NCI-H524 (cell line): ENCODE data around the gene RLIM.
"Not testable (repeated sequence)": the region's sequence is repeated elsewhere in the genome, so short reads cannot be mapped to it uniquely, and the experiment has no call there.

Experiments
- DNase-seq, 2 experiments: peaks; one replicate each; lab custom pipeline; 2025; lab: John Stamatoyannopoulos, UW

RLIM gene, protein sequence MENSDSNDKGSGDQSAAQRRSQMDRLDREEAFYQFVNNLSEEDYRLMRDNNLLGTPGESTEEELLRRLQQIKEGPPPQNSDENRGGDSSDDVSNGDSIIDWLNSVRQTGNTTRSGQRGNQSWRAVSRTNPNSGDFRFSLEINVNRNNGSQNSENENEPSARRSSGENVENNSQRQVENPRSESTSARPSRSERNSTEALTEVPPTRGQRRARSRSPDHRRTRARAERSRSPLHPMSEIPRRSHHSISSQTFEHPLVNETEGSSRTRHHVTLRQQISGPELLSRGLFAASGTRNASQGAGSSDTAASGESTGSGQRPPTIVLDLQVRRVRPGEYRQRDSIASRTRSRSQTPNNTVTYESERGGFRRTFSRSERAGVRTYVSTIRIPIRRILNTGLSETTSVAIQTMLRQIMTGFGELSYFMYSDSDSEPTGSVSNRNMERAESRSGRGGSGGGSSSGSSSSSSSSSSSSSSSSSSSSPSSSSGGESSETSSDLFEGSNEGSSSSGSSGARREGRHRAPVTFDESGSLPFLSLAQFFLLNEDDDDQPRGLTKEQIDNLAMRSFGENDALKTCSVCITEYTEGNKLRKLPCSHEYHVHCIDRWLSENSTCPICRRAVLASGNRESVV

GRCh38 chrX:74614093-74614909 is at the start of gene RLIM:
RLIM (minus strand) TSS chrX:74614624; CDS start chrX:74595977, 18,647 bp downstream.
- peak; percentile 96 to 97 for DNase-seq

GRCh38 chrX:74656079-74656745 is 41.8 kb upstream of the RLIM start:
- no peak for DNase-seq

- DNase-seq = not testable (repeated sequence)
Observed at GRCh38 chrX:74654953-74655352, 40.5 kb upstream of the RLIM start.

GRCh38 chrX:74636749-74637314 is 22.4 kb upstream of the RLIM start:
- no peak for DNase-seq

GRCh38 chrX:74613370-74614092 is 893 bp downstream of the RLIM start:
- DNase-seq = peak in 1 of 2 experiments; percentile 38

DNA sequence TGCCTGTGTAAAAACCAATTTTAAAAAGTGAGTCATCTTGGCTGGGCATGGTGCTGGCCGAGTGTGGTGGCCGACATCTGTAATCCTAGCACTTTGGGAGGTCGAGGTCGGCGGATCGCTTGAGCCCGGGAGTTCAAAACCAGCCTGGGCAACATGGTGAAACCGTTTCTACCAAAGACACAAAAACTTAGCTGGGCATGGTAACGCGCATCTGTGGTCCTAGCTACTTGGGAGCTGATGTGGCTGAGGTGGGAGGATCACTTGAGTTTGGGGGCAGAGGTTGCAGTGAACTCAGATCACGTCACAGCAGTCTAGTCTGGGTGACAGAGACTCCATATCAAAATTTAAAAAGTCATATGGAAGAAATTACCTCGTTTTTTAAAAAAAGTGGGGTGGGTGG is 7.6 kb downstream of the RLIM start:
- no peak for DNase-seq

- no peak for DNase-seq
Observed at GRCh38 chrX:74606342-74606741, 8.1 kb downstream of the RLIM start.

- no peak for DNase-seq
Observed at GRCh38 chrX:74603040-74603439, 11.4 kb downstream of the RLIM start.

DNA sequence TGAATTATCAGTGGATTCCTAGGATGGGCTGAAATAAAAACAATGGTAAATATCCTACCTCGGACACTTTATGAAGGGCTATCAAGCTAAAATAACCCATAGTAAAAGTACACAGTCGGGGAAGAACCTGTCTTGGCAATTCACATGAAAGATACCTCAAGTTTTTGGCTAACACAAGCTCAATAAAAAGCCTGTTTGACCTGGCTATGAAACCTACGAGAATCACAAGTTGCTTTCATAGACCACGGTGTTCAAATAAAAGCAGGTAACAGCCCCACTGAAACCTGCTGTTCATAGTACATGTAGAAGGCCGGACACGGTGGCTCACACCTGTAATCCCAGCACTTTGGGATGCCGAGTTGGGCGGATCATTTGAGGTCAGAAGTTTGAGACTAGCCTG is 12.3 kb downstream of the RLIM start:
- DNase-seq = no peak

GRCh38 chrX:74593593-74593992 is 20.8 kb downstream of the RLIM start:
- no peak for DNase-seq

DNA sequence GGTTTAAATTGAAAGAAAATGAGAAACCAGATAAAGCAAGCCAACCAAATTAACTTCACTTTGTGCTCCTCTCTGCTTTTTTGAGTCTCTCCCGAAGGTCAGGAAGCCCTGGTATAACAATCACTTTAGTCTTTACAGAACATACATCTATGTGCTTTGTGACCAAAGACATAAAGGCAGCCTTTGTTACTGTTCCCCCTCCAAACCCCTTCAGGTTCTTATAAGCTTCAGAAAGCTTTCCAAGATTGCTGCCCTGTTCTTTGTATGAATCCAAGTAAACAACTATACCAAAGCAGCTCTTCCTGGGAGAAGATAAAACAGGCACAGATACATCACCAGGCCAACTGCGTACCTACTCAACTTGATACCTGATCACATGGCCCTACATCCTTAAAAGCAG is 28.7 kb downstream of the RLIM start:
- DNase-seq = no peak

- peak in 1 of 2 experiments; percentile 46 for DNase-seq
Observed at GRCh38 chrX:74579597-74580198, 34.7 kb downstream of the RLIM start.

DNA sequence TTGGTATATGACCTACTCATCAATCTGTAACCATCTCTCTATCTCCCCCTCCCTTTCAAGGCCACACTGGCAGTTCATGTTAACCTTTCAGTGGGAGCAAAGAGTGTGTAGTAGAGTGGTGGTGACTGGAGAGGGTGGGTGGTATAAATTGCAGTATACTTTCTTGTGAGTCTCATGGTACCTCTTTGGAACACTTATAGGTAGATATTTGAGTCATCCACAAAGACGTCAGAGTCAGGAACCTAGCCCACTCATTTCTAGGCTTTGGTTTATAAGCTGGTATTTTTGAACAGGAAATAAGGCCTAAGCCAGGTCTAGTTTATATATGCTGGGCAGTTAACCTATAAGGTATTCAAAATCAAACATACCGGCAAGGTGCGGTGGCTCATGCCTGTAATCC is 36.3 kb downstream of the RLIM start:
- DNase-seq = no peak

- DNase-seq = no peak
Observed at GRCh38 chrX:74557378-74557777, 57.0 kb downstream of the RLIM start.

DNA sequence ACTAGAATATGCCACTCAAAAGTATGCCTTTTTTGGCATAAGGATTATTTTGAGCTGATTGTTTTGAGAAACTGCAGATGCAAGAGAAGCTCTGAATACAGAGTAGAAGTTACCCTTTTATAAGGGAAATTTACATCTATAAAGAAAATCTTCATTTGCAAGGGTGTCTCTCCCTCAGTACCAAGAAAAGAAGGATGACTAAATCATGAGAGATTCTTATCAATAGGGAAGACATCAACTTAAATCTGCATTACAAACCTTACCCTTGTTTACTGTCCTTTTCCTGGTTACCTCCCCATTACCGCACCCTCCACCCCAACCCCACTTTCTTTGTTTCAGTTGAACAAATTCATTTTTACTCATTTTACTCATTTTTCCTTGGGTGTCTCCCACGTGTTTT is 62.5 kb downstream of the RLIM start:
- DNase-seq = no peak

- peak; percentile 68 to 85 for DNase-seq
Observed at GRCh38 chrX:74550295-74550802, 64.1 kb downstream of the RLIM start.

GRCh38 chrX:74546984-74547383 is 67.4 kb downstream of the RLIM start:
- no peak for DNase-seq

- DNase-seq = no peak
Observed at GRCh38 chrX:74545880-74546523, 68.4 kb downstream of the RLIM start.

DNA sequence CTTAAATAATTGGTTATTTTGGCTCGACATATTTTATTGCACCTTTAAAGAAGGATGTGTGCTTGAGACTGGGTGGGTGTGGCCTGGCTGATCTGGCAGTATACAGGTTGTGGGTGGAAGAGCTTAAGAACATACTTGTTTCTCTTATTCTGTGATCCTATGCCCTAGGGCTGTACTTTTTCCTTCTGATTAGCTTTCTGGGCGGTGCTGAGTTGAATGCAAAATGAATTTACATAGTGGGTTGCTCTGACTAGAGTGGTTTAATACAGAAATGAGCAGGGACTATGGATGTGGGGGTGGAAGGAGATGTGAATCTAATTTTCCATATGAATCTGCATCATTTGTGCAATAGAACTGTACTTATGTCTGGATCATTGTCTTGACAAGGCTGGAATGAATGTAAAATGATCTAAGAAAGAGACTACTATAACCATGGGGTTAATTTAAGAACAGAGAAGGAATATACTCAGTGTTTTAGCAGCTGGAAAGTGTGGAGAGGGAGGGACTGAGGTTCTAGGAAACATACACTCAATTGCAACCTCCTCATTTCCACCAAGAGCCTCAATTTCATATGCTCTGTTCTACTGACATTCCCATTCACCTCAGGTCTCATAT is 73.7 kb downstream of the RLIM start:
- DNase-seq = no peak
